ENCODE results near the gene N4BP2L2.

The N4BP2L2 gene

DNA sequence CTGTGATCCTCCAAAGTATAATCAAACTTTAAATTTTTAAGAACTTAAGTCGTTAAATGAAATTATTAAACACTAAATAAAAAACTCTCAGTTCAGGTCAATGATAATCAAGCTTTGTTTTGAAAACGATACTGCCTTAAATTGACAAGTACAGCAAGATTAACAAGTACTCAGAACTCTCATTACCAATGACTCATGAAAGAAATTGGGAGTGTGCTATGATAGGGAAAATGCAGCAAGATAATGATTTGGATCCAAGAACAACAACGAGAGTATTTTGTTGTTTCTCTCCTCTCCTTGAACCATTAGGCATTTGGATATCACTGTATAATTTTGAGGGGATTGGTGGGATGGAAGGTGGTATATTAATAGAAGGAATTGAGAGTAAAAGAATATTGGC lies 10.2 kb downstream of the N4BP2L2 start:
- no peak for DNase-seq

DNA sequence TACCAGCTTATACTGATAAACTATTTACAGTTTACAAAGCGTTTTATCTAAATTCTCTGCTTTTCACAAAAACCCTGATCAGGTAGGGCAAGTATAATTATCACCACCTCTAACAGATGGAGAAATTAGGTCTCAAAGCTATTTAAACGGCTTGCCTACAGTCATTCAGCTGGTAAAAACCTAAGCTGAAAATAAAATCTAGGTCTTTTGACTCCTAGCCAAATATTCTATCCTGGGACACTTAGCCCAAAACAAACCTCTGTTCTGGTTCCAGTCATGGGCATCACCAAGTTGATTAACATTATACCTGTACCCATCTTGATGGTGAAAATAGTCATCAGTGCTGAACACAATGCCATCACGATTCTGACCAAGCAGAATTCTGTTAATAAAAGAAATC lies 11.4 kb downstream of the N4BP2L2 start:
- no peak for DNase-seq

DNA sequence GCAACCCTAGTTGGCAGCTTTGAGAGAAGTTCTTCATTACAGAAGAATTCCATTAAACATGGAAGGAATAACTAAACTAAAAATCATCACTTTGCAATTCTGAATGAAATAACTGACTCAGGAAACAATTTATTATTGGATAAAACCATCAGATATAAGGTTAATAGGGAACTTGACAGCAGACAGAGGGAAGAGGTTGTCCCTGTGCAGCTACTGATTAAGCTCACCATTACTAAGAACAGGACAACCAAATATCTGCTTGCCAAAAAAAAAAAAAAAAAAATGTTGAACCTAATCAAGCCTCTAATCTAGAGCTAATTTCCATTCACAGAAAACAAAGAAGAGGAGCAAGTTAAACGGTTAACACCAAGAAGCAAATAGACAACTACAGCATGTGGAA lies 12.8 kb downstream of the N4BP2L2 start:
- DNase-seq: no peak

- no peak for DNase-seq
Observed at GRCh38 chr13:32515246-32515645, 23.3 kb downstream of the N4BP2L2 start.

DNA sequence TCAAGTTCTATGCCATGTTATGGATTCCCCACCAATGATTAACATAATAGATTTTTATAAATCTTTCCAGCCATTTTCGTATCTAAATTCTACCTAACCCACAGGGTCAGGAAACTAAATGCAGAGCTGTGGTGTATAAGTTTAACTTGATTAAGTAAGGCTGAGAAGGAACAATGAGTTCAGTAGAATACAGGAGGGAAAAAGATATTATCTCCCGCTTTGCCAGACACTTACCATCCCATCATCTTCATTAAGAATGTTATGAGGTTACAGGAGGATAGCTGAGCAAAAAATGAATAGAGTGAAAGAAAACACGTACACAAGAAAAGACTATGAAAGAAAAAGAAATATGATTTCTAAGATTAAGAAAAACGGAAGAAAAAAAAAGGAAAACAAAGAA lies 27.1 kb downstream of the N4BP2L2 start:
- no peak for DNase-seq

GRCh38 chr13:32504876-32505275 lies 33.7 kb downstream of the N4BP2L2 start:
- DNase-seq: no peak

DNA sequence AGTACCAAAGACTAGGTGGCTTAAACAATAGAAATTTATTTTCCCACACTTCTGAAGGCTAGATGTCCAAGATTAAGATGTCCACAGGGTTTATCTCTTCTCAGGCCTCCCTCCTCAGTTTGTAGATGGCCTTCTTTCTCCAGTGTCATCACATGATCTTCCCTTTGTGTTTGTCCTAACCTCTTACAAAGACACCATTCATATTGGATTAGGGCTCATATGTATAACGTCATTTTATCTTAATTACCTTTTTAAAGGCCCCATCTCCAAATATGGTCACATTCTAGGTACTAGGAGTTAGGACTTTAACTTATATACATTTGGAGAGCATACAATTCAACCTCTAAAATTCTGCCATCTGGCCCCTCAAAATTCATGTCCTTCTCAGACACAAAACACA lies 34.3 kb downstream of the N4BP2L2 start:
- no peak for DNase-seq

GRCh38 chr13:32503727-32504126 lies 34.9 kb downstream of the N4BP2L2 start:
- no peak for DNase-seq

GRCh38 chr13:32501064-32501463 lies 37.5 kb downstream of the N4BP2L2 start:
- DNase-seq: no peak

GRCh38 chr13:32499538-32500210 lies 38.9 kb downstream of the N4BP2L2 start:
- no peak for DNase-seq

DNA sequence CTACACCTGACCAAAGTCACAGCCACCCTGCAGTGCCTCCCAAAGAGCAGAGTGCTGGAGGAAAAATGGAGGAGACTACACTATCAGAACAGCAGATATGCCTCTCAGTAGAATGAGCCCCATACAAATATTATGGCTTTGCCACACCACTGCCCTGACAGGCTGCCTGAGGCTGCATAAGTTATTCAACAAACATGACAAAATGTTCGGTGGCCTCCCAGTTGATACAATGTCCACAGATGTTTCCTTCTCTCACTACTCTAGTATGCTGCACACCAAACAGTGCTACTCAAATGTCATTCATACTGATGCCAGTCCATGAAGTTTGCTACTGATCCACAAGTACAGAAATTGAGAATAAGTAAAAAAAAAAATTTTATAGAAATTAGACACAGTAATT lies 41.0 kb downstream of the N4BP2L2 start:
- no peak for DNase-seq

- no peak for DNase-seq
Observed at GRCh38 chr13:32496599-32497160, 41.9 kb downstream of the N4BP2L2 start.

DNA sequence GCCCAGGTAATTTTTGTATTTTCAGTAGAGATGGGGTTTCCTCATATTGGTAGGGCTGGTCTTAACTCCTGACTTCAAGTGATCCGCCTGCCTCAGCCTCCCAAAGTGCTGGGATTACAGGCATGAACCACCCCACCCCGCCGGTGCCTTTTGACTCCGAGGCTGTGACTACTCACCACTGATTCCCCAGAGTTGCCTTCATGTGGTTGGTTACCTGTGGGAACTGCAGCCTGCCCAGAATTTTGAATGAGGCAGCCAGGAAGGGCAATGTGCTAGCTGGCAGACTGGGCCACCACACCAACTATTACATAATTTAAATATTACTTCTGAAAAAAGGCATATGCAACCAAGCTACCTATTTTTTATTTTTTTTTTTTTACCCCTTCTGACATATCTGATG lies 42.8 kb downstream of the N4BP2L2 start:
- no peak for DNase-seq

- DNase-seq: no peak
Observed at GRCh38 chr13:32495429-32495828, 43.2 kb downstream of the N4BP2L2 start.

GRCh38 chr13:32491028-32491427 lies 47.6 kb downstream of the N4BP2L2 start:
- DNase-seq: no peak

- no peak for DNase-seq
Observed at GRCh38 chr13:32476892-32477291, 61.7 kb downstream of the N4BP2L2 start.

DNA sequence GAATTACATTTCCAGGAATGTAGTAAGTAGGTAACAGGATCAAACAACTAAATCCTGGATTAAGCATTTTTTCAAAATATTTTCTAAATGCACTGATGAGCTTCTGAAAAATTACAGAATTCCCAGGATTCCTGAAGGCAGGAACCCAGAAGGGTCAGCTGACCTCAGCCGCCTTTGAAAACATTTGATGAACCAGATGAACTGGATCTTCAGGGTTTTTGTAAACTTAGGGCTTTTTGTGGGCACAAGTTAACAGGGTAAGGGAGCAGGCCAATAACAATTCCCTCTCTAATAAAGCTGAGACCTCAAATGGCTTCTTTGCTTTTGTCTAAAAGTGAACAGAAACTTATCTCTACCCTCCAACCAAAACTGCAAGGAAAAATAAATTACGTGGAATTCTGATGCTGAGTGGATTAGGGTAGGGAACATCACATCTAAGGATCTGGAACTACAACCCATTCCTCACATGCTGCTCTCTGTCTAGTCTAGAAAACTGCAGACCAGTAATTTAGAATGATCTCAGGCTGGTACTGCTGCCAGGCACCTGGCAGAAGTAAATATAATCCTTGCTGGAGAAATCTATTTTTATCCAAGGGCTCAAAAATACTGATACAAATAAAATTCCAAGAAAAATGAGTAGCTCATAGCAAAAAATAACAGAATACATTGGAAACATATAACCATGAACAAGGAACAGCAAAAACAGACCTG lies 62.4 kb downstream of the N4BP2L2 start:
- DNase-seq: no peak

DNA sequence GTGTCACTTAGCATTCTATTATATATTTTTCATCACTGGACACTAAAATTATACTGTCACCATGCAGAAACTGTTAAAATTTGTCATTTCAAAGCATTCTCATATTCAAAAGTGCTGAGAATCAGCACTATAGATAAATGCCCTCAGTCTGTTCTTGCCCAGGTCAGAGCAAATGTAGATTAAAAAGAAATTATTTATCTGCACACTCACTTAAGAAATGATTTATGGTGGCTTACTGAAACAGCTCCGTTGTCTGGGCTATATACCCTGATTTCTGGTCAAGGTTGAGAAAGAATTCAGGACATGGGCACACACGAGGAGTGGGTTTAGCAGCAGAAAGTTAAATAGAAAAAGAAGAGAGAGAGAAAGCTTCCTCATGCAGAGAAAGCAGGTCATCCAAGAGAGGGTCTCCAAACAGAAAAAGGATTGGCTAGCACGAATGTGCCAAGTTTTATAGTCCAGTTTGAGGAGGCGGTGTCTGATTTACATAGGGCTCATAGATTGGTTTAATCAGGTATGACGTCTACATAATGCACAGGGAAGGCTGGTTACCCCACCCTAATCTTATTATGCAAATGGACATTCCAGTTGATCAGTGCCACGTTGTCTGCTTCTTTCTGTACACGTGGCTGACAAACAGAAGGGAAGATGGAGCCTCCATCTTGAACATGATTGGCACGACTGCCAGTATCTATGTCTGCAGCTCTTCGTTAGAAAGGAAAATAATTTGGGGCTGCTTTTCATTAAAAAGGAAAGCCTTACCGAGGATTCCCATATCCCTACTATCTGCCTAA lies 63.4 kb downstream of the N4BP2L2 start:
- no peak for DNase-seq

GRCh38 chr13:32473650-32474049 lies 64.9 kb downstream of the N4BP2L2 start:
- no peak for DNase-seq

DNA sequence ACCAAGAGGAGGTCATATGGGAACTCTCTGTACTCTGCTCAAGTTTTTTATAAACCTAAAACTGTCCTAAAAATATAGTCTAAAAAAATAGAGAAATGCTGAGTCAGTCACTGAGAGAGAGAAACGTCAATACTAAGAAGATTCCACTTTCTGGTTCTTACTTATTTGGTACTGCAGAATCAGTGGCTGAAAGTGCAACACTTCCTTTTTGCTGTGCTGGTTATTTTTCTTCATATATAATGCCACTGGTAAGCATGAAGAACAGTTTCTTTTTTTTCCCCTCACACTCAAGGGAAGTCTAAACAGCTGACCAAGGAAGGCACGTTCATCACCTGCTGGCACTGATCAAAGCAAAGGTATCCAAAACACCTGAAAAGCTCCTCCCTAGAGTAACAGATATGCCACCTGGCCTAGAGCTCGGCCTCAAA lies 66.4 kb downstream of the N4BP2L2 start:
- DNase-seq: no peak

- no peak for DNase-seq
Observed at GRCh38 chr13:32471187-32471922, 67.2 kb downstream of the N4BP2L2 start.

DNA sequence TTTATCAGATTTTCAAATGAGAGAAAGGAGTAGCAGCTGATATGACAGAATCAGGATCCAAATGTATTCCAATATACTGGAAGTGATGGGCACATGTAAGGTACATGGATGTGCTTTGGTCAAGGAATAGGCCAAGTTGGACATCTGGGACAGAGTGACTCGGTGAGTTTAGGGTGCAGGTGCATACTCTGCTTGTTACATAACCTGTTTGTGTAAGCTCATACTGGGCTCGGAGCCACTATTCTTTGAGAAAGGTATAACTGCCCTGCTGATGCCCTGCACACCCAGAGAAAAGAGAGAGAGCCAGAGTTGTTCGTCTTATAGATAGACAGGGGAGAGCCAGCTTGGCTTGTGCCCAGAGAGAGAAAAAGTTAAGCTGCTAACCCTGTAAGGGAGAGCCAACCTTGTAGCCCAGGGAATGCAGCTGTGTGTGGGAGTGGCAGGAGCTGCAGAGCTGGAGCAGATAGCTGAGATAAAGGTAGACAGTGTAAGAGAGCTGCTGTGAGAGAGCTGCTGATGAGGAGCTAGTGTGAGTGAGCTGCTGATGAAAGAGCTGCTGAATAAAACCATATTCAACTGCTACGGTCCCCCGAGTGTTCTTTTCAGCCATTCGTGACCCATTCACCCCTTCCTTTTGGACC lies 70.0 kb downstream of the N4BP2L2 start:
- DNase-seq: no peak
